CD14-positive monocyte (primary cell): ENCODE results near the gene ANKRD26. TPM values are rescaled to one million over a fixed set of nuclear protein-coding genes. Genes with fewer than 3 reads are reported as not detected.

ENCODE experiments used
- DNase-seq, 3 donors: peaks; one replicate each; pipeline ENCODE4 v3.0.0-alpha.2; 2011 to 2022
- H2AFZ ChIP-seq: 2 replicates; pipeline ENCODE4 v1.6.0; 2012; ENCODE audit warnings: mild to moderate bottlenecking, low read depth, low read length, inconsistent platforms; ENCODE audit not compliant: insufficient read depth, poor library complexity, severe bottlenecking
- H3K27ac ChIP-seq, 2 donors: 1 replicate in 1 of 2; 2 replicates in 1 of 2; pipeline ENCODE4 v1.5.1; 2012 to 2013; ENCODE audit warnings: low read length in 2 of 2, control low read depth in 1 of 2, inconsistent platforms in 1 of 2, low read depth in 1 of 2, mild to moderate bottlenecking in 1 of 2
- H3K27me3 ChIP-seq, 2 donors: one replicate each; pipeline versions ENCODE4 v1.6.0 to v1.6.1; 2011 to 2013; ENCODE audit warnings: low read length in 2 of 2; ENCODE audit not compliant: control insufficient read depth in 2 of 2, insufficient read depth in 2 of 2
- H3K36me3 ChIP-seq, 2 donors: replicated peaks in 1 of 2; 1 replicate in 1 of 2; 2 replicates in 1 of 2; pipeline versions ENCODE4 v1.5.1 to v1.6.1; 2012 to 2013; ENCODE audit warnings: low read length in 2 of 2, control low read depth in 1 of 2, inconsistent platforms in 1 of 2, mild to moderate bottlenecking in 1 of 2; ENCODE audit not compliant: insufficient read depth in 2 of 2, control insufficient read depth in 1 of 2
- H3K4me1 ChIP-seq, 2 donors: 1 replicate in 1 of 2; 2 replicates in 1 of 2; pipeline versions ENCODE4 v1.5.1 to v1.6.1; 2012 to 2013; ENCODE audit warnings: low read length in 2 of 2, control low read depth in 1 of 2, inconsistent platforms in 1 of 2, mild to moderate bottlenecking in 1 of 2, moderate library complexity in 1 of 2; ENCODE audit not compliant: insufficient read depth in 2 of 2, control insufficient read depth in 1 of 2
- H3K4me2 ChIP-seq: replicated peaks from 2 replicates; pipeline ENCODE3; 2012; ENCODE audit warnings: low read length, moderate library complexity, mild to moderate bottlenecking; ENCODE audit not compliant: poor library complexity, severe bottlenecking; ENCODE audit errors: extremely low read depth
- H3K4me3 ChIP-seq, 3 experiments: fragments of 200-600 bp in 1 of 3; sonication (generic) in 1 of 3; replicated peaks in 1 of 3; 1 replicate in 2 of 3; 2 replicates in 1 of 3; pipeline ENCODE4 v1.5.1; 2011 to 2013; ENCODE audit warnings: low read length in 3 of 3, mild to moderate bottlenecking in 3 of 3, control low read depth in 2 of 3, low read depth in 2 of 3, inconsistent platforms in 1 of 3, moderate library complexity in 1 of 3
- H3K79me2 ChIP-seq: 2 replicates; pipeline ENCODE4 v1.6.0; 2012; ENCODE audit warnings: mild to moderate bottlenecking, control low read depth, inconsistent platforms, low read length, moderate library complexity; ENCODE audit not compliant: insufficient read depth
- H3K9ac ChIP-seq: 2 replicates; pipeline ENCODE4 v1.6.0; 2017; ENCODE audit warnings: low read length, mild to moderate bottlenecking; ENCODE audit not compliant: insufficient read depth, poor library complexity, severe bottlenecking
- H3K9me3 ChIP-seq, 2 donors: replicated peaks in 1 of 2; 1 replicate in 1 of 2; 2 replicates in 1 of 2; pipeline versions ENCODE4 v1.5.1 to v1.6.1; 2012 to 2013; ENCODE audit warnings: low read length in 2 of 2, control low read depth in 1 of 2; ENCODE audit not compliant: control insufficient read depth in 1 of 2, insufficient read depth in 1 of 2
- H4K20me1 ChIP-seq: 2 replicates; pipeline ENCODE4 v1.6.0; 2012; ENCODE audit warnings: mild to moderate bottlenecking, low read length, control low read depth, moderate library complexity; ENCODE audit not compliant: insufficient read depth
- H3K27ac Mint-ChIP-seq, 7 donors: one replicate each; pipeline ENCODE4 v1.8.0; 2020; ENCODE audit warnings: mild to moderate bottlenecking in 7 of 7, mixed read lengths in 7 of 7, moderate library complexity in 6 of 7, inconsistent platforms in 2 of 7
- H3K27me3 Mint-ChIP-seq, 3 donors: one replicate each; pipeline ENCODE4 v1.8.0; 2021 to 2022; ENCODE audit warnings: low read depth in 3 of 3, mild to moderate bottlenecking in 3 of 3, mixed read lengths in 3 of 3, moderate library complexity in 3 of 3, inconsistent platforms in 1 of 3
- H3K36me3 Mint-ChIP-seq, 2 donors: one replicate each; pipeline ENCODE4 v1.8.0; 2020; ENCODE audit warnings: mixed read lengths in 2 of 2, inconsistent platforms in 1 of 2, mild to moderate bottlenecking in 1 of 2
- H3K4me1 Mint-ChIP-seq: one replicate; pipeline ENCODE4 v1.8.0; 2020; ENCODE audit warnings: mild to moderate bottlenecking, mixed read lengths
- H3K4me3 Mint-ChIP-seq, 2 donors: one replicate each; pipeline ENCODE4 v1.8.0; 2020; ENCODE audit warnings: mild to moderate bottlenecking in 2 of 2, mixed read lengths in 2 of 2, moderate library complexity in 1 of 2
- H3K9me3 Mint-ChIP-seq, 7 donors: one replicate each; pipeline ENCODE4 v1.8.0; 2020 to 2022; ENCODE audit warnings: mixed read lengths in 7 of 7, mild to moderate bottlenecking in 6 of 7, moderate library complexity in 6 of 7, inconsistent platforms in 2 of 7
- CTCF ChIP-seq: fragments of 200-600 bp; IDR thresholded peaks from one replicate; pipeline ENCODE4 v1.8.0; 2022; ENCODE audit warnings: antibody characterized with exemption, mild to moderate bottlenecking
- WGBS: methylation state at CpG from one replicate; pipeline ENCODE4 v1.1.5; 2013; ENCODE audit warnings: missing lambda C conversion rate; ENCODE audit not compliant: insufficient coverage; 5-methylcytosine and 5-hydroxymethylcytosine counted together
- intact Hi-C, 2 donors: fragments of 100-400 bp; cut with micrococcal nuclease; formaldehyde crosslinking; loops; one replicate each; pipeline versions ENCODE4 v1.15.0 to v1.15.1; 2023
- polyA minus RNA-seq: library from RNA; depleted of rRNA, polyadenylated mRNA; stranded (reverse); fragments of >200 nt; gene quantifications from 2 replicates; pipeline ENCODE4 v1.2.3, GENCODE V29; 2012
- polyA plus RNA-seq, 3 donors: library from polyadenylated mRNA; depleted of rRNA in 1 of 3; unstranded in 2 of 3; stranded (reverse) in 1 of 3; fragments of 300-500 nt in 2 of 3; fragments of >200 nt in 1 of 3; fragmentation: Illumina TruSeq in 2 of 3; gene quantifications; 1 replicate in 2 of 3; 2 replicates in 1 of 3; pipeline ENCODE4 v1.2.3, GENCODE V29; 2012 to 2021
- total RNA-seq, 12 experiments: library from RNA in 1 of 12; stranded (reverse) in 1 of 12; fragments of 120-200 nt in 1 of 12; gene quantifications; one replicate each; pipeline ENCODE4 v1.2.4 and lab custom pipeline; 2013 to 2026; ENCODE audit warnings: mixed read lengths in 6 of 12, inconsistent platforms in 1 of 12

Gene ANKRD26
- 3.7 TPM for total RNA-seq (2013)
- polyA plus RNA-seq = under 1 TPM; 0.36 to 0.73 (median 0.36) TPM
- polyA minus RNA-seq = 1.2 and 1.4 TPM in 2 replicates
- total RNA-seq (lab: John Stamatoyannopoulos, UW) = 6.3 to 23.4 (median 12.1) reads per million in 11 experiments

- peaks cover 6% of the 10 kb centered on the region for H3K79me2 ChIP-seq
- no peaks in the 10 kb centered on the region for H3K9me3 ChIP-seq
- H3K4me1 ChIP-seq = peaks cover 11 to 15% of the 10 kb centered on the region in 2 donors
- peak within 1 kb of the TSS; percentile 91 for H3K4me2 ChIP-seq
- no peaks in the 10 kb centered on the region for H3K36me3 ChIP-seq
- H3K27ac ChIP-seq = peak within 1 kb of the TSS; percentile 60 to 84
- peak within 1 kb of the TSS; percentile 94 for H2AFZ ChIP-seq
- Mint-ChIP-seq H3K27me3 (peaks cover 0 to 5% (median 1%) of the 10 kb centered on the region in 3 donors), H3K36me3 (no peaks in the 10 kb centered on the region), H3K4me3 (peak within 1 kb of the TSS; percentile 88 to 97), H3K4me1 (peaks cover 21% of the 10 kb centered on the region), H3K27ac (peak within 1 kb of the TSS; percentile 89 to 96 (median 94)), H3K9me3 (no peaks in the 10 kb centered on the region)
- no peaks in the 10 kb centered on the region for H4K20me1 ChIP-seq
- H3K9ac ChIP-seq = peak within 1 kb of the TSS; percentile 75
- no peak for TF ChIP-seq CTCF
- no peaks in the 10 kb centered on the region for H3K27me3 ChIP-seq
- peak; percentile 96 to 98 (median 97) for DNase-seq
- peak within 1 kb of the TSS; percentile 50 to 86 (median 53) for H3K4me3 ChIP-seq
- WGBS = under 1% methylated on average over 57 of the region's 65 CpGs
- intact Hi-C loops = loop anchor here in 1 of 2 donors (5.0 kb wide), 1 partner anchor 52 kb away; the partner anchor contains the start of gene YME1L1
Measured at GRCh38 chr10:27099916-27100812, at the start of gene ANKRD26. ANKRD26 (minus strand) TSS chr10:27100494; CDS start chr10:27100326, 168 bp downstream.

DNA sequence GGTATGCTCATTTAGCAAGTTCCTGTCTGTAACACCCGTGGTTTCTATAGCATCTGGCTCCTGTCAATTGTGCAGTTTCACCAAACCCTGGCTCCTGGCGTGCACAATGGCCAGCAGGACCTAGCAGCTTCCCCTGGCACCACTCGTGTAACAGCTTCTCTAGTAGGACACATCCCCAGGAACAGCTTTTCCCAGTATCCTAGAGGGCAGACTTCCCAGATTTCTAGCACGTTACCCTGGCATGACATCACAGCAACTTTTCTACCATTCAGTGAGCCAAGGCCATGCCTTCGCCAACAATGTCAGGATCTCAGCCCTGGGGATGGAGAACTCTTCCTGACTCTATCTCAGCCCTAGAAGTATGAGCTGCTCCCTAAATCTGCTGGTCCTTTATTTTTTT is 47.4 kb upstream of the ANKRD26 start:
- no peaks in the 10 kb centered on the region for H3K27me3 ChIP-seq
- no peaks in the 10 kb centered on the region for H3K27me3 Mint-ChIP-seq
- H4K20me1 ChIP-seq = peaks cover 80% of the 10 kb centered on the region
- peak overlapping the region in 3 of 7 donors; percentile 19 to 66 (median 47) for H3K27ac Mint-ChIP-seq
- H3K4me2 ChIP-seq = no peak overlapping the region
- TF ChIP-seq CTCF = no peak
- H2AFZ ChIP-seq = no peak overlapping the region
- DNase-seq = no peak
- 34% methylated on average over 4 of the region's 5 CpGs for WGBS
- H3K4me1 ChIP-seq = peaks cover 3 to 6% of the 10 kb centered on the region in 2 donors
- intact Hi-C loops = no loop called here
- H3K4me1 Mint-ChIP-seq = peaks cover 9% of the 10 kb centered on the region
- peaks cover 53 to 64% of the 10 kb centered on the region in 2 donors for H3K36me3 Mint-ChIP-seq
- H3K9me3 Mint-ChIP-seq = peaks cover 0 to 2% (median 0%) of the 10 kb centered on the region in 7 donors
- H3K79me2 ChIP-seq = peaks cover 84% of the 10 kb centered on the region
- H3K4me3 Mint-ChIP-seq = no peak overlapping the region
- H3K4me3 ChIP-seq = no peak overlapping the region
- peaks cover 53 to 72% of the 10 kb centered on the region in 2 donors for H3K36me3 ChIP-seq
- H3K9ac ChIP-seq = no peak overlapping the region
- H3K27ac ChIP-seq = peak overlapping the region in 1 of 2 donors; percentile 47
- no peaks in the 10 kb centered on the region for H3K9me3 ChIP-seq
